Endothelial cell of umbilical vein (primary cell): ENCODE results near the gene RGS9.

Experiments used
- EZH2 ChIP-seq: IDR thresholded peaks from 2 replicates; pipeline ENCODE4 v1.6.1; 2012; ENCODE audit warnings: borderline replicate concordance, low read depth, mild to moderate bottlenecking, moderate library complexity, low read length, inconsistent platforms; ENCODE audit not compliant: severe bottlenecking
- GATA2 ChIP-seq: IDR thresholded peaks from 2 replicates; pipeline ENCODE4 v1.7.0; 2011; ENCODE audit warnings: low read depth, mild to moderate bottlenecking, moderate library complexity, mixed read lengths, low read length; ENCODE audit not compliant: insufficient read length, insufficient read depth
- POLR2A ChIP-seq: IDR thresholded peaks from 2 replicates; pipeline ENCODE4 v1.6.1; 2012; ENCODE audit warnings: low read depth, mild to moderate bottlenecking, control low read depth, low read length
- POLR2AphosphoS5 ChIP-seq: IDR thresholded peaks from 2 replicates; pipeline ENCODE4 v1.6.1; 2012; ENCODE audit warnings: low read depth, mild to moderate bottlenecking, control low read depth, low read length, moderate library complexity; ENCODE audit not compliant: insufficient read depth
- TF ChIP-seq, protein P1 (sequence below), 2 donors: IDR thresholded peaks; 1 replicate in 1 of 2; 2 replicates in 1 of 2; pipeline ENCODE4 v1.5.1; 2011; ENCODE audit warnings: low read length in 2 of 2, mild to moderate bottlenecking in 2 of 2, moderate library complexity in 2 of 2, control low read depth in 1 of 2, inconsistent platforms in 1 of 2, low read depth in 1 of 2; ENCODE audit not compliant: insufficient read depth in 1 of 2; ENCODE audit errors: extremely low read depth in 1 of 2
- TF ChIP-seq, protein P2 (sequence below): IDR thresholded peaks from 2 replicates; pipeline ENCODE4 v1.6.1; 2011; ENCODE audit not compliant: insufficient read depth, insufficient read length

DNA sequence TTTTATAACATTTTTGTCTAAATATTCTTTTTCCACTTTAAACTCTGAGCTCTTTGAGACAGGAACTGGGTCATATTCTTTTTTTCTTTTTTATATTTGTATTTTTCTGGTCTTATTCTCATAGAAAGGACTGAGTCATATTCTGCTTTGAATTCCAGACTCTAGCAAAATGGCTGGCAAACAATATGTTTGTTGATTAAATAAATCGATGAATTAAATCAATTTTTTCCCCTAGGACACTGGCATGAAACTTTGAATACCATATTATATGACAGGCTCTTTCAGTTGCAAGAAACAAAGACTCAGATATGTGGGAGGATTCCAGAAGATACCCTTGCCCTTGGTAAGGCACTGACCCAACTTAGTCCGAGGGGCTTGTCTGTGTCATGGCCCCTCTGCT, 3.1 kb upstream of the RGS9 start:
- TF ChIP-seq, protein P1, sequence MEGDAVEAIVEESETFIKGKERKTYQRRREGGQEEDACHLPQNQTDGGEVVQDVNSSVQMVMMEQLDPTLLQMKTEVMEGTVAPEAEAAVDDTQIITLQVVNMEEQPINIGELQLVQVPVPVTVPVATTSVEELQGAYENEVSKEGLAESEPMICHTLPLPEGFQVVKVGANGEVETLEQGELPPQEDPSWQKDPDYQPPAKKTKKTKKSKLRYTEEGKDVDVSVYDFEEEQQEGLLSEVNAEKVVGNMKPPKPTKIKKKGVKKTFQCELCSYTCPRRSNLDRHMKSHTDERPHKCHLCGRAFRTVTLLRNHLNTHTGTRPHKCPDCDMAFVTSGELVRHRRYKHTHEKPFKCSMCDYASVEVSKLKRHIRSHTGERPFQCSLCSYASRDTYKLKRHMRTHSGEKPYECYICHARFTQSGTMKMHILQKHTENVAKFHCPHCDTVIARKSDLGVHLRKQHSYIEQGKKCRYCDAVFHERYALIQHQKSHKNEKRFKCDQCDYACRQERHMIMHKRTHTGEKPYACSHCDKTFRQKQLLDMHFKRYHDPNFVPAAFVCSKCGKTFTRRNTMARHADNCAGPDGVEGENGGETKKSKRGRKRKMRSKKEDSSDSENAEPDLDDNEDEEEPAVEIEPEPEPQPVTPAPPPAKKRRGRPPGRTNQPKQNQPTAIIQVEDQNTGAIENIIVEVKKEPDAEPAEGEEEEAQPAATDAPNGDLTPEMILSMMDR (IDR thresholded peaks at IDR 0.05; ENCODE audit: extremely low read depth in 1 of 2, insufficient read depth in 1 of 2, low read depth in 1 of 2, low read length in 2 of 2): no peak
- TF ChIP-seq, protein P2, sequence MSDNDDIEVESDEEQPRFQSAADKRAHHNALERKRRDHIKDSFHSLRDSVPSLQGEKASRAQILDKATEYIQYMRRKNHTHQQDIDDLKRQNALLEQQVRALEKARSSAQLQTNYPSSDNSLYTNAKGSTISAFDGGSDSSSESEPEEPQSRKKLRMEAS: no peak
- TF ChIP-seq POLR2AphosphoS5 (no peak), POLR2A (no peak), EZH2 (no peak), GATA2 (no peak)
